ENCODE data around the gene NUBPL. TPM values are rescaled to one million over a fixed set of nuclear protein-coding genes. Genes with fewer than 3 reads are reported as not detected.

The NUBPL gene
- total RNA-seq, 1 experiment from 2014 or later = 11.6 TPM

DNA sequence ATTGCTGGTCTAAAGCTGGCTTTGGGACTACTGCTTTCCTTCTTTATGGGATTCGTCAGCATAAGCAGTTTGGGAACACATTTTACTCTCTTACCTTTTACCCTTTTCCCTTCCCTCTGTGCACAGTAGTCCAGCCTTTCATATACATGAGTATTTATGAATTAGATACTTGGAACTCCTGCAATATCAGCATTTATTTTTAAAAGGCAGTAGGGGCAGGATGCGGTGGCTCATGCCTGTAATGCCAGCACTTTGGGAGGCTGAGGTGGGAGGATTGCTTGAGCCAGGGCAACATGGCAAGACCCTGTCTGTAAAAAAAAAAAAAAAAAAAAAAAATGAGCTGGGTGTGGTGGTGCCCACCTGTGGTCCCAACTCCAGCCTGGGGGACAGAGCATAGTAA is 3.0 kb downstream of the NUBPL start:
- TF ChIP-seq SMAD3 (CRISPR knock-in tag; IDR thresholded peaks at IDR 0.05; ENCODE audit: borderline replicate concordance) (no peak), EMX1 (CRISPR knock-in tag; IDR thresholded peaks at IDR 0.05) (no peak), ZNF138 (CRISPR knock-in tag; conservative IDR thresholded peaks at IDR 0.05) (no peak), SOX15 (CRISPR knock-in tag; IDR thresholded peaks at IDR 0.05) (no peak), CREB1 (CRISPR knock-in tag; IDR thresholded peaks at IDR 0.05) (no peak), FOXJ3 (CRISPR knock-in tag; IDR thresholded peaks at IDR 0.05; ENCODE audit: borderline replicate concordance) (no peak), ZBTB21 (CRISPR knock-in tag; IDR thresholded peaks at IDR 0.05; ENCODE audit: borderline replicate concordance) (no peak), SMAD4 (CRISPR knock-in tag; IDR thresholded peaks at IDR 0.05) (no peak), CBFB (CRISPR knock-in tag; IDR thresholded peaks at IDR 0.05; ENCODE audit: low read depth) (no peak)
- TF ChIP-seq, protein P1, sequence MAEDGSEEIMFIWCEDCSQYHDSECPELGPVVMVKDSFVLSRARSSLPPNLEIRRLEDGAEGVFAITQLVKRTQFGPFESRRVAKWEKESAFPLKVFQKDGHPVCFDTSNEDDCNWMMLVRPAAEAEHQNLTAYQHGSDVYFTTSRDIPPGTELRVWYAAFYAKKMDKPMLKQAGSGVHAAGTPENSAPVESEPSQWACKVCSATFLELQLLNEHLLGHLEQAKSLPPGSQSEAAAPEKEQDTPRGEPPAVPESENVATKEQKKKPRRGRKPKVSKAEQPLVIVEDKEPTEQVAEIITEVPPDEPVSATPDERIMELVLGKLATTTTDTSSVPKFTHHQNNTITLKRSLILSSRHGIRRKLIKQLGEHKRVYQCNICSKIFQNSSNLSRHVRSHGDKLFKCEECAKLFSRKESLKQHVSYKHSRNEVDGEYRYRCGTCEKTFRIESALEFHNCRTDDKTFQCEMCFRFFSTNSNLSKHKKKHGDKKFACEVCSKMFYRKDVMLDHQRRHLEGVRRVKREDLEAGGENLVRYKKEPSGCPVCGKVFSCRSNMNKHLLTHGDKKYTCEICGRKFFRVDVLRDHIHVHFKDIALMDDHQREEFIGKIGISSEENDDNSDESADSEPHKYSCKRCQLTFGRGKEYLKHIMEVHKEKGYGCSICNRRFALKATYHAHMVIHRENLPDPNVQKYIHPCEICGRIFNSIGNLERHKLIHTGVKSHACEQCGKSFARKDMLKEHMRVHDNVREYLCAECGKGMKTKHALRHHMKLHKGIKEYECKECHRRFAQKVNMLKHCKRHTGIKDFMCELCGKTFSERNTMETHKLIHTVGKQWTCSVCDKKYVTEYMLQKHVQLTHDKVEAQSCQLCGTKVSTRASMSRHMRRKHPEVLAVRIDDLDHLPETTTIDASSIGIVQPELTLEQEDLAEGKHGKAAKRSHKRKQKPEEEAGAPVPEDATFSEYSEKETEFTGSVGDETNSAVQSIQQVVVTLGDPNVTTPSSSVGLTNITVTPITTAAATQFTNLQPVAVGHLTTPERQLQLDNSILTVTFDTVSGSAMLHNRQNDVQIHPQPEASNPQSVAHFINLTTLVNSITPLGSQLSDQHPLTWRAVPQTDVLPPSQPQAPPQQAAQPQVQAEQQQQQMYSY (CRISPR knock-in tag; IDR thresholded peaks at IDR 0.05) = no peak
- TF ChIP-seq, protein P2, sequence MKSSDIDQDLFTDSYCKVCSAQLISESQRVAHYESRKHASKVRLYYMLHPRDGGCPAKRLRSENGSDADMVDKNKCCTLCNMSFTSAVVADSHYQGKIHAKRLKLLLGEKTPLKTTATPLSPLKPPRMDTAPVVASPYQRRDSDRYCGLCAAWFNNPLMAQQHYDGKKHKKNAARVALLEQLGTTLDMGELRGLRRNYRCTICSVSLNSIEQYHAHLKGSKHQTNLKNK (CRISPR knock-in tag; IDR thresholded peaks at IDR 0.05) = no peak
- TF ChIP-seq, protein P3, sequence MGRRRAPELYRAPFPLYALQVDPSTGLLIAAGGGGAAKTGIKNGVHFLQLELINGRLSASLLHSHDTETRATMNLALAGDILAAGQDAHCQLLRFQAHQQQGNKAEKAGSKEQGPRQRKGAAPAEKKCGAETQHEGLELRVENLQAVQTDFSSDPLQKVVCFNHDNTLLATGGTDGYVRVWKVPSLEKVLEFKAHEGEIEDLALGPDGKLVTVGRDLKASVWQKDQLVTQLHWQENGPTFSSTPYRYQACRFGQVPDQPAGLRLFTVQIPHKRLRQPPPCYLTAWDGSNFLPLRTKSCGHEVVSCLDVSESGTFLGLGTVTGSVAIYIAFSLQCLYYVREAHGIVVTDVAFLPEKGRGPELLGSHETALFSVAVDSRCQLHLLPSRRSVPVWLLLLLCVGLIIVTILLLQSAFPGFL (CRISPR knock-in tag; IDR thresholded peaks at IDR 0.05; ENCODE audit: borderline replicate concordance) = no peak
- TF ChIP-seq, protein P4, sequence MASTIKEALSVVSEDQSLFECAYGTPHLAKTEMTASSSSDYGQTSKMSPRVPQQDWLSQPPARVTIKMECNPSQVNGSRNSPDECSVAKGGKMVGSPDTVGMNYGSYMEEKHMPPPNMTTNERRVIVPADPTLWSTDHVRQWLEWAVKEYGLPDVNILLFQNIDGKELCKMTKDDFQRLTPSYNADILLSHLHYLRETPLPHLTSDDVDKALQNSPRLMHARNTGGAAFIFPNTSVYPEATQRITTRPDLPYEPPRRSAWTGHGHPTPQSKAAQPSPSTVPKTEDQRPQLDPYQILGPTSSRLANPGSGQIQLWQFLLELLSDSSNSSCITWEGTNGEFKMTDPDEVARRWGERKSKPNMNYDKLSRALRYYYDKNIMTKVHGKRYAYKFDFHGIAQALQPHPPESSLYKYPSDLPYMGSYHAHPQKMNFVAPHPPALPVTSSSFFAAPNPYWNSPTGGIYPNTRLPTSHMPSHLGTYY (CRISPR knock-in tag; IDR thresholded peaks at IDR 0.05) = no peak
- Mint-ChIP-seq H3K9me3 (peaks cover 7% of the 10 kb centered on the region), H3K4me3 (no peak overlapping the region), H3K36me3 (no peaks in the 10 kb centered on the region), H3K4me1 (peaks cover 6% of the 10 kb centered on the region), H3K27me3 (ENCODE audit: low read depth) (no peaks in the 10 kb centered on the region; the same call in 1 of the 2 replicates), H3K27ac (no peak overlapping the region)
- DNase-seq (ENCODE audit: low spot score) (no peak), ATAC-seq (no peak)
- ChIA-PET CTCF (no interaction called here), POLR2A (interaction anchor here (0.6 kb wide), 1 partner anchor 138 kb away, joined by 3 read pairs; no protein-coding TSS in a partner anchor)

DNA sequence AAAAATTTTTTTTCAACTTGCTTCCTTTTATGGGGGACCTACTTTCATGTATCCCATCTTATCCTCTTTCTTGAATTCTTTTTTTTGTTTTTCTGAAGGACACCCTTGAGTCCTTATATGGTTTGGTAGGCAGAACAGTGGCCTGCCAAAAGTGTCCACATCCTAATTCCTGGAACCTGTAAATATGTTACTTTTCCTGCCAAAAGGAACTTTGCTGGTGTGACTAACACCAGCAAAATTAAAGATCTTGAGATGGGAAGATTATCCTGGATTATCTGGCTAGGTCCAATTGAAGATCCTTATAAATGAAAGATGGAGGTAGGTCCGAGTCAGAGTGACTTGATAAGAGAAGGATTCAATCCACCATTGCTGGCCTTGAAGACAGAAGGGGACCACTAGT is 5.3 kb downstream of the NUBPL start:
- TF ChIP-seq, protein P5, sequence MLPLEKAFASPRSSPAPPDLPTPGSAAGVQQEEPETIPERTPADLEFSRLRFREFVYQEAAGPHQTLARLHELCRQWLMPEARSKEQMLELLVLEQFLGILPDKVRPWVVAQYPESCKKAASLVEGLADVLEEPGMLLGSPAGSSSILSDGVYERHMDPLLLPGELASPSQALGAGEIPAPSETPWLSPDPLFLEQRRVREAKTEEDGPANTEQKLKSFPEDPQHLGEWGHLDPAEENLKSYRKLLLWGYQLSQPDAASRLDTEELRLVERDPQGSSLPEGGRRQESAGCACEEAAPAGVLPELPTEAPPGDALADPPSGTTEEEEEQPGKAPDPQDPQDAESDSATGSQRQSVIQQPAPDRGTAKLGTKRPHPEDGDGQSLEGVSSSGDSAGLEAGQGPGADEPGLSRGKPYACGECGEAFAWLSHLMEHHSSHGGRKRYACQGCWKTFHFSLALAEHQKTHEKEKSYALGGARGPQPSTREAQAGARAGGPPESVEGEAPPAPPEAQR (CRISPR knock-in tag; IDR thresholded peaks at IDR 0.05) = no peak
- TF ChIP-seq ZNF423 (CRISPR knock-in tag; IDR thresholded peaks at IDR 0.05) = no peak
- no peaks in the 10 kb centered on the region for H3K9me3 Mint-ChIP-seq
- POLR2A ChIA-PET = no interaction called here
- H3K36me3 Mint-ChIP-seq = no peaks in the 10 kb centered on the region
- H3K27ac Mint-ChIP-seq = no peak overlapping the region
- H3K27me3 Mint-ChIP-seq (ENCODE audit: low read depth) = no peaks in the 10 kb centered on the region
- CTCF ChIA-PET = no interaction called here
- peaks cover 6% of the 10 kb centered on the region for H3K4me1 Mint-ChIP-seq
- H3K4me3 Mint-ChIP-seq = no peak overlapping the region
- DNase-seq (ENCODE audit: low spot score) (no peak), ATAC-seq (no peak)

DNA sequence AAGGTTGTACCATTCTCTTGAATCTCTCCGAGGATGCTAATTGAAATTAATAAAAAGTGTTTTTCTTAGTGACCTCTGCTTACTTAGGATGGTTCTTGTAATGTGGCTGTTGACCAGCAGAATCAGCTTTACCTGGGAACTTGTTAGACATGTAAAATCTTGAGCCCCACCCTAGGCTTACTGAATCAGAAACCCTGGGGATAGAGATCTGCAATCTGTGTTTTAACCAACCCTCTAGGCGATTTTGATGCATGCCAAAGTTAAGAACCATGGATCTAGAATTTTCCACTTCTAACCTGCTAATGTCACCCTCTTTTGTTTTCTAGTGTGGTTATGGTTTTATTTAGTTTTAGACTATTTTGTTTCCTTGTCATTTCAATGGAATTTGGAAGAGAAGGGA is 6.5 kb downstream of the NUBPL start:
- no peak for TF ChIP-seq ZNF138 (CRISPR knock-in tag; conservative IDR thresholded peaks at IDR 0.05)
- TF ChIP-seq IRF2 (CRISPR knock-in tag; IDR thresholded peaks at IDR 0.05; ENCODE audit: borderline replicate concordance, low read depth) = no peak
- no peak for TF ChIP-seq SMAD4 (CRISPR knock-in tag; IDR thresholded peaks at IDR 0.05)
- TF ChIP-seq, protein P3 (CRISPR knock-in tag; IDR thresholded peaks at IDR 0.05; ENCODE audit: borderline replicate concordance) = no peak
- TF ChIP-seq ZNF232 (CRISPR knock-in tag; IDR thresholded peaks at IDR 0.05) = no peak
- TF ChIP-seq ZNF219 (CRISPR knock-in tag; IDR thresholded peaks at IDR 0.05; ENCODE audit: borderline replicate concordance) = no peak
- TF ChIP-seq, protein P4 (CRISPR knock-in tag; IDR thresholded peaks at IDR 0.05) = no peak
- TF ChIP-seq CREM (CRISPR knock-in tag; IDR thresholded peaks at IDR 0.05) = no peak
- DNase-seq (ENCODE audit: low spot score) = no peak
- H3K27me3 Mint-ChIP-seq (ENCODE audit: low read depth) = no peaks in the 10 kb centered on the region
- ATAC-seq = no peak
- no peaks in the 10 kb centered on the region for H3K36me3 Mint-ChIP-seq
- H3K4me1 Mint-ChIP-seq = no peaks in the 10 kb centered on the region
- POLR2A ChIA-PET = no interaction called here
- H3K4me3 Mint-ChIP-seq = no peak overlapping the region
- no peak overlapping the region for H3K27ac Mint-ChIP-seq
- CTCF ChIA-PET = no interaction called here
- H3K9me3 Mint-ChIP-seq = no peaks in the 10 kb centered on the region

Measured in WTC11 (cell line).